Epithelial cell of proximal tubule (primary cell): ENCODE data around the gene PTPRC. TPM values are rescaled to one million over a fixed set of nuclear protein-coding genes. Genes with fewer than 3 reads are reported as not detected.

Experiments used
- DNase-seq: peaks from one replicate; pipeline ENCODE4 v3.0.0-alpha.2; 2011; ENCODE audit warnings: low read depth
- H3K4me3 ChIP-seq: 2 replicates; pipeline ENCODE4 v1.5.1; 2011; ENCODE audit warnings: low read depth, mild to moderate bottlenecking, low read length
- CTCF ChIP-seq: conservative IDR thresholded peaks from 2 replicates; pipeline ENCODE4 v1.5.1; 2012; ENCODE audit warnings: low read depth, mild to moderate bottlenecking, low read length
- total RNA-seq: library from RNA; depleted of rRNA; stranded (reverse); fragments of >200 nt; gene quantifications from 2 replicates; pipeline ENCODE4 v1.2.3, GENCODE V29; 2015

The PTPRC gene
- total RNA-seq, 1 donor from 2014 or later: not detected

- no peak for DNase-seq
- no peak overlapping the region for H3K4me3 ChIP-seq
- TF ChIP-seq CTCF: no peak
Measured at GRCh38 chr1:198662821-198663220, 24.0 kb downstream of the PTPRC start.

DNA sequence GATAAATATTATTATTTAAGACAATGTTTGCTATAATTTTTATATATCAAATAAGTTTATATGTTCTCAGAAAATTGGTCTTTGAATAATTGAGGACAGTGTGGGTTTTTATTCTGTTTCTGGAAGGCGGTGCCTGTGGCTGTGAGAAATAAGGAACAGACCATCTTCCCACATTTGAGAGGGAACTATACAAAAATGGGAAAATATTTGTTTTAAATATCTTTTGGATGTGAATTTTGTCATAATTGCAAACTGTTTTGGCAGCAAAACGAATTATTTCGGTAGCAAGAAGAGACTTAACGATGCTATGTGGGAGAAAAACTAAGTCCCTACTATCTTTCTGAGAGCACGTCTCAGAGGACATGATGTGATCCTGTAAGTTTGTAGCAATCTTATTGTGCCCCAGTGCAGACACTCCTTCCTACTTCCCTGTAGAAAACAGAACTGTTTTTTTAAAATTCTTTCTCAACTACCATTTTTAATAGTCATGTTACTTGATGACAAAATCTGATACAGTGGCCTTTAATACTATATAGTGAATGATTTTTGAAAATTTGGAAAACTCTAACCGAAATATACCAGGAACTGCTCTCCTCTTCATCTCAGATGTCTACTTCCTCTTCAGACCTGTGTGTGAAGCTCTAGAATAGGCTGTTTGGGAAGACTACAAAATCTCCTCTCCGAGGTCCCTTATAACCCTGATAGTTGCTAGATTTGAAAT is 25.4 kb downstream of the PTPRC start:
- H3K4me3 ChIP-seq: no peak overlapping the region
- no peak for DNase-seq
- no peak for TF ChIP-seq CTCF

- H3K4me3 ChIP-seq: no peak overlapping the region
- DNase-seq: no peak
- TF ChIP-seq CTCF: no peak
Measured at GRCh38 chr1:198667186-198667585, 28.3 kb downstream of the PTPRC start.

GRCh38 chr1:198667807-198668206 is 29.0 kb downstream of the PTPRC start:
- TF ChIP-seq CTCF: no peak
- H3K4me3 ChIP-seq: no peak overlapping the region
- DNase-seq: no peak

- no peak for TF ChIP-seq CTCF
Measured at GRCh38 chr1:198669023-198669698, 30.3 kb downstream of the PTPRC start.

DNA sequence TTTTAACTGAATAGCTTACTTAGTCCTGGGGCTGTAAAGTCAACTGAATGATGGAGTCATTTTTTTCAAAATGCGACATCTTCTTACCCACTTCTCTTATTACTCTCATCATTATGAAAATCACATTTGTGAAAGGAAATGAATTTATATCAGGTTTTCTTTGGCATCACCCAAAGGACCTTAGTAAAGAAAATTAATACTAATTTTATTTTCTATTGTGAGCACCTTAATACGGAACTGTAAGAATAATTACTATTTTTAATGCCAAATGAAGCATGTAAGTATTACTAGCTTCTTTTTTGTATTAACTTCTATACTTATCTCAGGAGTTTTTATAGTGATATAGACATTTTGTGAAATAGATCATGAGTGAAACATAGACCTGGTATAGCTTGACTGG is 30.9 kb downstream of the PTPRC start:
- H3K4me3 ChIP-seq: no peak overlapping the region
- TF ChIP-seq CTCF: no peak
- DNase-seq: no peak

More at GRCh38 chr1:198669023-198669698, 30.3 kb downstream of the PTPRC start:
- H3K4me3 ChIP-seq: no peak overlapping the region
- peak; percentile 61 for DNase-seq
